K562 (cell line): ENCODE data around the gene CYLD. TPM values are rescaled to one million over a fixed set of nuclear protein-coding genes. Genes with fewer than 3 reads are reported as not detected.

Experiments used
- ATAC-seq: fragments of 200-7000 bp; cut with Tn5 transposase; 3 replicates; pipeline ENCODE4 v1.9.1; 2020; ENCODE audit warnings: moderate library complexity
- BruUV-seq: library from RNA; stranded (reverse); fragments of 400-500 nt; replicated peaks from 2 replicates; lab custom pipeline; 2021; lab: Mats Ljungman, UMichigan
- CTCF ChIA-PET: fragments of 300-600 bp; formaldehyde crosslinking; extraction: SDS; loops from one replicate; lab custom pipeline; 2021; ENCODE audit warnings: low intra/inter-chr PET ratio; lab: Yijun Ruan, JAX
- POLR2A ChIA-PET: fragments of 300-600, 350-650 bp; sonication (Branson Sonifier 250); formaldehyde crosslinking; extraction: SDS; loops from one replicate; lab custom pipeline; 2021; ENCODE audit warnings: antibody characterized with exemption, inconsistent platforms; lab: Yijun Ruan, JAX
- DNase-seq, 4 experiments: peaks; one replicate each; pipeline versions ENCODE4 v3.0.0 to v3.0.0-alpha.2; 2011 to 2018; ENCODE audit warnings: low spot score in 3 of 4, mixed read lengths in 3 of 4; ENCODE audit errors: extremely low read depth in 1 of 4
- FAIRE-seq: peaks from 2 replicates; lab custom pipeline; 2011; peaks lifted over from hg19 to GRCh38; lab: Jason Lieb, UNC
- H2AFZ ChIP-seq: 2 replicates; pipeline ENCODE4 v1.6.0; 2011; ENCODE audit warnings: low read depth, low read length, control low read depth, inconsistent platforms
- H3K27ac ChIP-seq: fragments of 200-600 bp; 3 replicates; pipeline ENCODE4 v1.8.0; 2011; ENCODE audit warnings: low read depth, mild to moderate bottlenecking, control low read depth, inconsistent platforms, low read length, moderate library complexity, mixed read lengths; ENCODE audit errors: extremely low read depth
- H3K27me3 ChIP-seq, 2 experiments: fragments of 300-600 bp in 1 of 2; 2 replicates in 1 of 2; 3 replicates in 1 of 2; pipeline versions ENCODE4 v1.6.0 to v1.8.0; 2011; ENCODE audit warnings: inconsistent platforms in 2 of 2, low read length in 2 of 2, mild to moderate bottlenecking in 1 of 2, mixed read lengths in 1 of 2, moderate library complexity in 1 of 2; ENCODE audit not compliant: control insufficient read depth in 2 of 2, insufficient read depth in 2 of 2
- H3K36me3 ChIP-seq: fragments of 300-600 bp; 3 replicates; pipeline ENCODE4 v1.8.0; 2011; ENCODE audit warnings: mild to moderate bottlenecking, low read length, inconsistent platforms; ENCODE audit not compliant: control insufficient read depth, insufficient read depth
- H3K4me1 ChIP-seq, 2 experiments: fragments of 200-600 bp in 1 of 2; replicated peaks in 1 of 2; 2 replicates in 1 of 2; 3 replicates in 1 of 2; pipeline versions ENCODE4 v1.5.1 to v1.8.0; 2011; ENCODE audit warnings: inconsistent platforms in 2 of 2, low read length in 2 of 2, mild to moderate bottlenecking in 1 of 2, mixed read lengths in 1 of 2, moderate library complexity in 1 of 2; ENCODE audit not compliant: control insufficient read depth in 2 of 2, insufficient read depth in 2 of 2
- H3K4me2 ChIP-seq: 2 replicates; pipeline ENCODE4 v1.6.1; 2011; ENCODE audit warnings: low read length, control low read depth, inconsistent platforms, mixed read lengths; ENCODE audit not compliant: insufficient read depth
- H3K4me3 ChIP-seq: fragments of 200-600 bp; sonication (generic), shearing (Covaris generic); 2 replicates; pipeline ENCODE4 v1.5.1; 2016; ENCODE audit warnings: control low read depth, inconsistent platforms
- H3K79me2 ChIP-seq: fragments of 200-600 bp; 3 replicates; pipeline ENCODE4 v1.8.0; 2011; ENCODE audit warnings: low read length, inconsistent platforms; ENCODE audit not compliant: control insufficient read depth, insufficient read depth
- H3K9ac ChIP-seq, 2 experiments: 2 replicates each; pipeline versions ENCODE4 v1.6.0 to v1.6.1; 2011; ENCODE audit warnings: low read depth in 2 of 2, low read length in 2 of 2, control low read depth in 1 of 2, inconsistent platforms in 1 of 2, mild to moderate bottlenecking in 1 of 2, mixed read lengths in 1 of 2; ENCODE audit not compliant: insufficient read depth in 1 of 2
- H3K9me1 ChIP-seq: one replicate; pipeline ENCODE4 v1.6.0; 2011; ENCODE audit warnings: inconsistent platforms, mild to moderate bottlenecking, low read length, moderate library complexity; ENCODE audit not compliant: control insufficient read depth, insufficient read depth
- H3K9me3 ChIP-seq: replicated peaks from 2 replicates; pipeline ENCODE4 v1.5.1; 2011; ENCODE audit warnings: low read depth, low read length, inconsistent platforms; ENCODE audit not compliant: control insufficient read depth, insufficient read depth
- H4K20me1 ChIP-seq: replicated peaks from 2 replicates; pipeline ENCODE4 v1.6.1; 2011; ENCODE audit warnings: low read length, inconsistent platforms, mixed read lengths; ENCODE audit not compliant: control insufficient read depth, insufficient read depth
- GTF2F1 ChIP-seq: IDR thresholded peaks from 2 replicates; pipeline ENCODE4 v1.6.1; 2011; ENCODE audit warnings: low read depth, low read length, improper control_type of control experiment
- HDAC8 ChIP-seq: fragments of 450-650 bp; IDR thresholded peaks from 2 replicates; pipeline ENCODE4 v1.6.1; 2016; ENCODE audit warnings: mild to moderate bottlenecking, missing genetic modification characterization, moderate library complexity, missing compliant biosample characterization
- HMBOX1 ChIP-seq: sonication (generic); IDR thresholded peaks from 2 replicates; pipeline ENCODE4 v1.6.1; 2016
- MLLT1 ChIP-seq, 2 experiments: fragments of 450-650 bp; IDR thresholded peaks; 2 replicates each; pipeline ENCODE4 v1.6.1; 2016
- NFYB ChIP-seq: IDR thresholded peaks from 2 replicates; pipeline ENCODE4 v1.6.1; 2011; ENCODE audit warnings: mild to moderate bottlenecking, moderate library complexity; ENCODE audit not compliant: insufficient read length; ENCODE audit errors: extremely low read depth
- RAD21 ChIP-seq, 2 experiments: fragments of 250-450 bp in 1 of 2; fragments of 450-650 bp in 1 of 2; sonication (Bioruptor Pico) in 1 of 2; formaldehyde crosslinking in 1 of 2; IDR thresholded peaks in 1 of 2; conservative IDR thresholded peaks in 1 of 2; 2 replicates each; pipeline versions ENCODE4 v1.4.0 to v1.8.0; 2020 to 2022; ENCODE audit warnings: mild to moderate bottlenecking in 2 of 2, moderate library complexity in 1 of 2
- STAG1 ChIP-seq: sonication (generic); formaldehyde crosslinking; IDR thresholded peaks from 2 replicates; pipeline ENCODE4 v1.5.0; 2020; ENCODE audit warnings: missing genetic modification reagents, borderline replicate concordance
- ZBTB49 ChIP-seq: sonication (generic); formaldehyde crosslinking; IDR thresholded peaks from 2 replicates; pipeline ENCODE4 v1.8.0; 2022; ENCODE audit warnings: missing genetic modification reagents, mild to moderate bottlenecking, borderline replicate concordance
- WGBS: fragments of 100-300 bp; shearing (Covaris generic); methylation state at CpG from one replicate; pipeline ENCODE4 v1.1.6; 2016; ENCODE audit warnings: low coverage, mixed read lengths; ENCODE audit not compliant: insufficient coverage; ENCODE audit errors: missing lambda C conversion rate; 5-methylcytosine and 5-hydroxymethylcytosine counted together
- in situ Hi-C: fragments of 300-500 bp; cut with MboI; formaldehyde crosslinking; loops from 4 replicates; pipeline ENCODE4 v1.15.0; 2018; ENCODE audit warnings: inconsistent platforms, mixed read lengths
- intact Hi-C: fragments of 100-400 bp; cut with micrococcal nuclease; formaldehyde crosslinking; loops from 2 replicates; pipeline ENCODE4 v1.14.2; 2022
- polyA plus RNA-seq, 8 experiments: library from polyadenylated mRNA; depleted of rRNA in 4 of 8; stranded (reverse) in 5 of 8; unstranded in 3 of 8; fragments of >200 nt; fragmentation: Nextera tagmentation in 2 of 8; fragmentation: Illumina TruSeq in 1 of 8; extraction: Ambion mirVana in 2 of 8; extraction: Trizol in 1 of 8; gene quantifications; 2 replicates each; pipeline versions ENCODE4 v1.2.1 to v1.2.3, GENCODE V29; 2011 to 2014; ENCODE audit warnings: inconsistent platforms in 1 of 8, missing spikeins in 1 of 8
- total RNA-seq, 7 experiments: library from RNA; depleted of rRNA in 6 of 7; stranded (reverse); fragments of >200 nt in 6 of 7; fragmentation: Illumina TruSeq in 2 of 7; extraction: Trizol in 2 of 7; gene quantifications; 2 replicates each; pipeline versions ENCODE4 v1.2.1 to v1.2.3, GENCODE V29; 2011 to 2021; ENCODE audit warnings: low replicate concordance in 1 of 7

CYLD gene
- total and polyA plus RNA-seq, 9 of the 15 experiments (the other 6 are each of a cell fraction or from before 2014, with no cell fraction given) = 3.4 to 7.4 (median 5.3) TPM

GRCh38 chr16:50815382-50815781, 73.5 kb downstream of the CYLD start (continued):
- TF ChIP-seq STAG1 (CRISPR knock-in tag) (no peak), HMBOX1 (no peak), HDAC8 (tag) (no peak)
- TF ChIP-seq, all 486 proteins: peak for 0

GRCh38 chr16:50816901-50817555, 75.1 kb downstream of the CYLD start:
- H3K27ac ChIP-seq = no peak overlapping the region
- H3K9ac ChIP-seq = no peak overlapping the region
- no peak for FAIRE-seq
- BruUV-seq = no TSS peak
- H3K79me2 ChIP-seq = no peaks in the 10 kb centered on the region
- WGBS = 4% methylated on average over 11 of the region's 11 CpGs
- ATAC-seq = no peak
- H3K4me2 ChIP-seq = no peak overlapping the region
- no peak for DNase-seq
- ChIA-PET POLR2A (no interaction called here), CTCF (interaction anchor here (1.4 kb wide), 1 partner anchor 144 kb away, joined by 4 read pairs; no protein-coding TSS in a partner anchor)
- H4K20me1 ChIP-seq = peaks cover 3% of the 10 kb centered on the region; the same call in 1 of the 2 replicates
- H3K4me1 ChIP-seq = no peaks in the 10 kb centered on the region
- intact Hi-C loops = no loop called here
- no peak overlapping the region for H2AFZ ChIP-seq
- no peak for TF ChIP-seq RAD21 (CRISPR knock-in tag; conservative IDR thresholded peaks at IDR 0.05 in 1 of 2, IDR thresholded peaks at IDR 0.05 in 1 of 2)
- no peak for TF ChIP-seq MLLT1 (IDR thresholded peaks at IDR 0.05)
- no peak for TF ChIP-seq NFYB
- no peak for TF ChIP-seq GTF2F1
- no peak for TF ChIP-seq ZBTB49 (CRISPR knock-in tag)
- H3K9me1 ChIP-seq = no peaks in the 10 kb centered on the region
- H3K27me3 ChIP-seq = peaks cover 4 to 60% of the 10 kb centered on the region in 2 experiments; a peak in 4 of 5 replicates
- H3K4me3 ChIP-seq = no peak overlapping the region
- no peaks in the 10 kb centered on the region for H3K9me3 ChIP-seq
- in situ Hi-C loops = loop anchor here (10.0 kb wide), 1 partner anchor 442 kb away; no protein-coding TSS in a partner anchor
- H3K36me3 ChIP-seq = no peaks in the 10 kb centered on the region
